GM19193 (cell line): ENCODE results near the gene ARHGAP15.

ENCODE experiments used
- POLR2A ChIP-seq: IDR thresholded peaks from 4 replicates; pipeline ENCODE4 v1.6.1; 2011; ENCODE audit not compliant: insufficient read depth, insufficient read length; ENCODE audit errors: extremely low read depth

Gene ARHGAP15

GRCh38 chr2:143345887-143346787 lies 216.9 kb downstream of the ARHGAP15 start:
- TF ChIP-seq POLR2A = no peak

- TF ChIP-seq POLR2A = no peak
Measured at GRCh38 chr2:143347271-143347695, 218.1 kb downstream of the ARHGAP15 start.

- no peak for TF ChIP-seq POLR2A
Measured at GRCh38 chr2:143347901-143348414, 218.7 kb downstream of the ARHGAP15 start.

- TF ChIP-seq POLR2A = no peak
Measured at GRCh38 chr2:143354050-143354750, 225.0 kb downstream of the ARHGAP15 start.

GRCh38 chr2:143355870-143356269 lies 226.7 kb downstream of the ARHGAP15 start:
- TF ChIP-seq POLR2A = no peak

GRCh38 chr2:143356336-143356735 lies 227.1 kb downstream of the ARHGAP15 start:
- TF ChIP-seq POLR2A = no peak

- TF ChIP-seq POLR2A = no peak
Measured at GRCh38 chr2:143356736-143357446, 227.7 kb downstream of the ARHGAP15 start.

- no peak for TF ChIP-seq POLR2A
Measured at GRCh38 chr2:143357966-143358365, 228.7 kb downstream of the ARHGAP15 start.

GRCh38 chr2:143361346-143361745 lies 232.1 kb downstream of the ARHGAP15 start:
- TF ChIP-seq POLR2A = no peak

- no peak for TF ChIP-seq POLR2A
Measured at GRCh38 chr2:143371616-143372015, 242.4 kb downstream of the ARHGAP15 start.

GRCh38 chr2:143375384-143375880 lies 246.2 kb downstream of the ARHGAP15 start:
- TF ChIP-seq POLR2A = no peak

GRCh38 chr2:143378996-143379395 lies 249.8 kb downstream of the ARHGAP15 start:
- TF ChIP-seq POLR2A = no peak

GRCh38 chr2:143379955-143380354 lies 250.7 kb downstream of the ARHGAP15 start:
- TF ChIP-seq POLR2A = no peak

- no peak for TF ChIP-seq POLR2A
Measured at GRCh38 chr2:143382573-143382972, 253.4 kb downstream of the ARHGAP15 start.

GRCh38 chr2:143383016-143383415 lies 253.8 kb downstream of the ARHGAP15 start:
- TF ChIP-seq POLR2A = no peak
